Astrocyte of the spinal cord (primary cell): Measurements from ENCODE around the gene SH3RF3.

ENCODE experiments used
- DNase-seq: peaks from one replicate; pipeline ENCODE4 v3.0.0; 2011; ENCODE audit warnings: low read depth, low spot score
- H3K4me3 ChIP-seq: 2 replicates; pipeline ENCODE4 v1.5.1; 2011; ENCODE audit warnings: low read depth, mild to moderate bottlenecking, low read length, moderate library complexity
- CTCF ChIP-seq: IDR thresholded peaks from 2 replicates; pipeline ENCODE4 v1.5.1; 2012; ENCODE audit warnings: low read depth, mild to moderate bottlenecking, low read length, inconsistent platforms
- in situ Hi-C: cut with HindIII; loops from 2 replicates; pipeline ENCODE4 v1.10.0; 2017; ENCODE audit warnings: low sequenced_read_pairs

SH3RF3 gene

GRCh38 chr2:109510136-109511028 lies 381.4 kb downstream of the SH3RF3 start:
- H3K4me3 ChIP-seq, result no peak overlapping the region

GRCh38 chr2:109511168-109511567 lies 382.2 kb downstream of the SH3RF3 start:
- no peak for TF ChIP-seq CTCF
- in situ Hi-C loops, result no loop called here
- DNase-seq, result no peak
- no peak overlapping the region for H3K4me3 ChIP-seq

More at GRCh38 chr2:109510136-109511028, 381.4 kb downstream of the SH3RF3 start:
- peak; percentile 95 for TF ChIP-seq CTCF
- peak; percentile 71 for DNase-seq
- in situ Hi-C loops, result no loop called here

GRCh38 chr2:109512076-109512475 lies 383.1 kb downstream of the SH3RF3 start:
- DNase-seq, result no peak
- no peak for TF ChIP-seq CTCF
- in situ Hi-C loops, result no loop called here
- no peak overlapping the region for H3K4me3 ChIP-seq

- H3K4me3 ChIP-seq, result no peak overlapping the region
- no peak for DNase-seq
- in situ Hi-C loops, result no loop called here
- TF ChIP-seq CTCF, result no peak
Observed at GRCh38 chr2:109513230-109513629, 384.2 kb downstream of the SH3RF3 start.

- no peak for TF ChIP-seq CTCF
- in situ Hi-C loops, result no loop called here
- H3K4me3 ChIP-seq, result no peak overlapping the region
- peak; percentile 83 for DNase-seq
Observed at GRCh38 chr2:109513749-109514588, 385.0 kb downstream of the SH3RF3 start.

GRCh38 chr2:109514857-109515256 lies 385.9 kb downstream of the SH3RF3 start:
- no peak for TF ChIP-seq CTCF
- no peak overlapping the region for H3K4me3 ChIP-seq
- no peak for DNase-seq
- in situ Hi-C loops, result no loop called here
